CD4-positive, alpha-beta T cell treated with Interleukin-17A for 1 hour (primary cell): Measurements from ENCODE around the gene CPPED1.
A peak's percentile ranks its signal among the peaks of the same experiment; 100 is the strongest.
"Not testable (repeated sequence)": the region's sequence is repeated elsewhere in the genome, so short reads cannot be mapped to it uniquely, and the experiment has no call there.

Experiments used
- DNase-seq: peaks from one replicate; pipeline ENCODE4 v3.0.0-alpha.2; 2020

The CPPED1 gene

GRCh38 chr16:12803203-12804093 lies at the start of gene CPPED1:
TSS of gene CPPED1 (minus strand) at chr16:12803887. CDS start at chr16:12803776, 111 bp downstream.
- DNase-seq = peak; percentile 94

- no peak for DNase-seq
These were observed 46.5 kb upstream of the CPPED1 start for GRCh38 chr16:12850186-12850585.

- no peak for DNase-seq
These were observed 42.9 kb upstream of the CPPED1 start for GRCh38 chr16:12846592-12846991.

- no peak for DNase-seq
These were observed 41.6 kb upstream of the CPPED1 start for GRCh38 chr16:12845282-12845681.

- DNase-seq = no peak
These were observed 34.1 kb upstream of the CPPED1 start for GRCh38 chr16:12837756-12838155.

- DNase-seq = no peak
These were observed 33.6 kb upstream of the CPPED1 start for GRCh38 chr16:12837291-12837690.

GRCh38 chr16:12833926-12834325 lies 30.2 kb upstream of the CPPED1 start:
- DNase-seq = no peak

GRCh38 chr16:12829096-12829888 lies 25.6 kb upstream of the CPPED1 start:
- no peak for DNase-seq

- DNase-seq = no peak
These were observed 24.5 kb upstream of the CPPED1 start for GRCh38 chr16:12828206-12828605.

GRCh38 chr16:12826559-12826958 lies 22.9 kb upstream of the CPPED1 start:
- DNase-seq = no peak

- DNase-seq = peak; percentile 76
These were observed 15.7 kb upstream of the CPPED1 start for GRCh38 chr16:12819126-12820117.

- no peak for DNase-seq
These were observed 14.6 kb upstream of the CPPED1 start for GRCh38 chr16:12818326-12818725.

GRCh38 chr16:12816791-12817214 lies 13.1 kb upstream of the CPPED1 start:
- not testable (repeated sequence) for DNase-seq

- no peak for DNase-seq
These were observed 11.7 kb upstream of the CPPED1 start for GRCh38 chr16:12815361-12815760.

GRCh38 chr16:12813734-12814133 lies 10.0 kb upstream of the CPPED1 start:
- not testable (repeated sequence) for DNase-seq

GRCh38 chr16:12813321-12813720 lies 9.6 kb upstream of the CPPED1 start:
- not testable (repeated sequence) for DNase-seq

GRCh38 chr16:12811441-12812383 lies 8.0 kb upstream of the CPPED1 start:
- no peak for DNase-seq

- DNase-seq = no peak
These were observed 1.4 kb upstream of the CPPED1 start for GRCh38 chr16:12805066-12805465.

GRCh38 chr16:12804395-12804794 lies 708 bp upstream of the CPPED1 start:
- DNase-seq = no peak

GRCh38 chr16:12802661-12803060 lies 1.0 kb downstream of the CPPED1 start:
- DNase-seq = no peak

- DNase-seq = no peak
These were observed 1.6 kb downstream of the CPPED1 start for GRCh38 chr16:12802048-12802447.
